ENCODE results near the gene TRPV3.

DNA sequence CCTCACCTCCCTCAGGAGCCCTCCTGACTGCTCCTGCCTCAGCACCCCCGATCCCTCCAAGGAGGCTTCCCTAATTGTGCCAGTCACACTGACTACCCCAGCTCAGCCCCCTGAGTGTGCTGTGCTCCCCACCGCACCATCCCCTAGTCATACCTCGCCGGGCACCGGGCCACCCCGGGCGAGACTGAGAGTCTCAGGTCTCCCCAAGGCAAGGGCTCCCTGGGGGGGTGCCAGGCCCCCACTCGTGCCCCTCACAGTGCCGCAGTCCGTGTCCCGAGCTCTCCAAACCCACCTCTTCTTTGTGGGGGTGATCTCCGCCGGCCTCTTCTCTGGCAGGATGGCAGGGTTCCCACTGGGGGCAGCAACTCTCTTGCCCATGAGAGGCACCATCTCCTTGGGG lies 3.2 kb downstream of the TRPV3 start:
- TF ChIP-seq, protein P1, sequence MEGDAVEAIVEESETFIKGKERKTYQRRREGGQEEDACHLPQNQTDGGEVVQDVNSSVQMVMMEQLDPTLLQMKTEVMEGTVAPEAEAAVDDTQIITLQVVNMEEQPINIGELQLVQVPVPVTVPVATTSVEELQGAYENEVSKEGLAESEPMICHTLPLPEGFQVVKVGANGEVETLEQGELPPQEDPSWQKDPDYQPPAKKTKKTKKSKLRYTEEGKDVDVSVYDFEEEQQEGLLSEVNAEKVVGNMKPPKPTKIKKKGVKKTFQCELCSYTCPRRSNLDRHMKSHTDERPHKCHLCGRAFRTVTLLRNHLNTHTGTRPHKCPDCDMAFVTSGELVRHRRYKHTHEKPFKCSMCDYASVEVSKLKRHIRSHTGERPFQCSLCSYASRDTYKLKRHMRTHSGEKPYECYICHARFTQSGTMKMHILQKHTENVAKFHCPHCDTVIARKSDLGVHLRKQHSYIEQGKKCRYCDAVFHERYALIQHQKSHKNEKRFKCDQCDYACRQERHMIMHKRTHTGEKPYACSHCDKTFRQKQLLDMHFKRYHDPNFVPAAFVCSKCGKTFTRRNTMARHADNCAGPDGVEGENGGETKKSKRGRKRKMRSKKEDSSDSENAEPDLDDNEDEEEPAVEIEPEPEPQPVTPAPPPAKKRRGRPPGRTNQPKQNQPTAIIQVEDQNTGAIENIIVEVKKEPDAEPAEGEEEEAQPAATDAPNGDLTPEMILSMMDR (IDR thresholded peaks at IDR 0.05; ENCODE audit: insufficient read depth, low read length, poor library complexity, severe bottlenecking): no peak
- TF ChIP-seq EZH2phosphoT487 (conservative IDR thresholded peaks at IDR 0.05; ENCODE audit: low read length): no peak

Measured in SU-DHL-6 (cell line).